GM18517 (cell line): ENCODE measurements around the gene PNPLA7.

Source experiments
- ATAC-seq: cut with Tn5 transposase; IDR thresholded peaks from one replicate; pipeline ENCODE4 v1.9.1; 2021; ENCODE audit warnings: mild to moderate bottlenecking, moderate library complexity; ENCODE audit not compliant: unreplicated experiment

PNPLA7 gene

DNA sequence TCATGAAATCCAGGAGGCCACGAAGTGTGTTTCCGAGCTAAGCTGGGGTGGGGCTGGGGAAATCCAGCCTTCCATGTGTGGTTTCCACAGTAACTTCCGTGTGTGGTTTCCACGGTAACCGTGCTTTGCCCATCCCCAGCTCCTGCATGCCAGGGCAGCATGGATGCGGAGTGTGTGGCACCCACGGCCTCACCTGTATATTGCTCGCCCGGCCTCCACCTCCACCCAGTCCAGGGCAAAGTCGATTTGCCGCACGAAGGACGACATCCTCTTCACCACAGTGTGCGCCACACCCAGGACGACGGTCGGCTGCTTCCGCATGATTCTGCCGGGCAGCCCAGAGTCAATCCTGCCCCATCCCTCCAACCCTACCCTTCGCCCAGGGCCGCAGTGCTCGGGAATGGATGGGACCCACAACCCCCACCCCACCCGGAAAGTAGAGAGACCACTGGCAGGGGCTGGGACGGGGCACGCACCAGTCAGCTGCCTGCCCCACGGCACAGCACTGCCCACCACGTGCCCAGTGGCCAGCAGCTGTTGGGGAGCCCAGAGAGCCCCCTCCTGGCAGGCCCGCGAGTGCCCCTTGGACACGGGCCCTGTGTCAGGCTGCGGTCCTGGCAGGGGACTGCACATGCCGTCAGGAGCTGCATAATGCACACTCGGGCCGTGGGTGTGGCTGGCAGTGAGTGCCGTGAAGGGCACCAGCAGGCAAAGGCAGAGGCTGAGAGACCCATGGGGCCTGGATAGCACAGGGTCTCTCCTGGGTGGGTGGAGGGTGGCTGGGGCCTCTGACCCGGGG lies 52.1 kb downstream of the PNPLA7 start:
- ATAC-seq = no peak

GRCh38 chr9:137496601-137497375 lies 53.4 kb downstream of the PNPLA7 start:
- no peak for ATAC-seq

DNA sequence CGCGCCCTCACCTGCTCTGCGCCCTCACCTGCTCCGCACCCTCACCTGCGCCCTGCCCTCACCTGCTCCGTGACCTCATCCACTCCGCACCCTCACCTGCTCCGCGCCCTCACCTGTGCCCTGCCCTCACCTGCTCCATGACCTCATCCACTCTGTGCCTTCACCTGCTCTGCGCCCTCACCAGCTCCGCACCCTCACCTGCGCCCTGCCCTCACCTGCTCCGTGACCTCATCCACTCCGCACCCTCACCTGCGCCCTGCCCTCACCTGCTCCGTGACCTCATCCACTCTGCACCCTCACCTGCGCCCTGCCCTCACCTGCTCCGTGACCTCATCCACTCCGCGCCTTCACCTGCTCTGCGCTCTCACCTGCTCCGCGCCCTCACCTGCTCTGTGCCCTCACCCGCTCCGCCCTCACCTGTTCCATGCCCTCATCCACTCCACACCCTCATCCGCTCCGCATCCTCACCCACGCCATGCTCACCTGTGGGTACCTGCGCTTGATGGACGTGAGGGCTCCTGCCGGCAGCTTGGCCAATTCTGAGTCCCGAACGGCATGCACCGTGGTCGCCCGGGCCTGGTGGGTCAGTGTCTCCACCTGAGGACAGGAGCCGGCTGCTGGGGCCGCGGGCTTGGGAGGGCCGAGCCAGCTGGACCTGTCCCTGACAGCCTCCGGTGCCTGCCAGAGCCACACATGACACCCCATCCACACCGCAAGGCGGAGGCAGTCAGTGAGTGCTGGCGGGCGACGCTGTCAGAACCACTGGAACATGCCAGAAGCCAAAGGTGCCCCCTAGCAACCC lies 55.5 kb downstream of the PNPLA7 start:
- no peak for ATAC-seq

- no peak for ATAC-seq
These were observed 56.1 kb downstream of the PNPLA7 start for GRCh38 chr9:137494104-137494544.

- ATAC-seq = no peak
These were observed 56.7 kb downstream of the PNPLA7 start for GRCh38 chr9:137493364-137494103.

- ATAC-seq = no peak
These were observed 57.5 kb downstream of the PNPLA7 start for GRCh38 chr9:137492464-137493363.

DNA sequence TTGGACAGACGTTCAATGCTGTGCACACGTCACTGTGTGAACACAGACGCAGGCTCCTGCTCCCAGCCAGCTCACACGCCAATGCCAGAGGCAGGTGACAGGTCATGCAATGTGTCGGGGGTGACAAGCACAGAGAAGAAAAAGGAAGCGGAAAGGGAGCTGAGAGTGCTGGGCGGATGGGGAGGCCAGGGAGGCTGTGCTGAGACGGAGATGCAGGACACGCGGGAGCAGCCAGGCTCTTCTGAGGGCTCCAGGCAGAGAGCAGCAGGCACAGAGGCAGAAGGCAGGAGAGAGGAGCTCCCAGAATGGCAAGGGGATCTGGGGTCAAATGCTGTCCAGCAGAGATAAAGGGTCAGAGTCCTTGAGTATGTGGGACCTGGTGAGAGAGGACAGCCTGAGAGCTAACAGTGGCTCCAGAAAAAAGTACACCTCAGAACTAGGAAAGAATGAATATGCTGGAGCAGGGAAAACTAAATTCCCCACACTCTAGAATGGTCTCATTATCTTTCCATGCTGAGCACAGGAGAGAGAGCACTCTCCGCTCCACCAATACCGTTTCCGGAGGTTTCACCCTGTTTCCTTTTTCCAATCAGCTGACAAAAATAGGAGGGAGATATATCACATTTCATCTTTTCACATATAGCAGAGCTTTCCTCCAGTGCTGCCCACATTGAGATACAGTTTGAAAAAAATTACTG lies 58.3 kb downstream of the PNPLA7 start:
- ATAC-seq = no peak

GRCh38 chr9:137490532-137491186 lies 59.5 kb downstream of the PNPLA7 start:
- no peak for ATAC-seq

GRCh38 chr9:137488906-137489305 lies 61.3 kb downstream of the PNPLA7 start:
- ATAC-seq = no peak

DNA sequence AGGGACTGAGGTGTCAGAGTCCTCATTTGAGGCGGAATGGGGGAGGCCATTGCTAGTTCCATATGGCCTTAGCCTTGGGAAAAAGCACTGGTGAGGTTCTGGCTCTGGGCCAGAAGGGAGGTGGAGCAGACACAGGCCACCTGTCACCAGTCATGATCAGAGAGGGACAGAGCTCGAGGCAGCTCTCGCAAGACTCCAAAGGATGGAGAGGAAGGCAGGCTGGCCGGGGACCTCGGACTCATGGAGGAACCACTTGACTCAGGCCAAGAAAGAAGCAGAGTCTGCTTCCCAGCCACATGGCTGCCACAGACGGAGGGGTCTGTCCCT lies 61.9 kb downstream of the PNPLA7 start:
- ATAC-seq = no peak

DNA sequence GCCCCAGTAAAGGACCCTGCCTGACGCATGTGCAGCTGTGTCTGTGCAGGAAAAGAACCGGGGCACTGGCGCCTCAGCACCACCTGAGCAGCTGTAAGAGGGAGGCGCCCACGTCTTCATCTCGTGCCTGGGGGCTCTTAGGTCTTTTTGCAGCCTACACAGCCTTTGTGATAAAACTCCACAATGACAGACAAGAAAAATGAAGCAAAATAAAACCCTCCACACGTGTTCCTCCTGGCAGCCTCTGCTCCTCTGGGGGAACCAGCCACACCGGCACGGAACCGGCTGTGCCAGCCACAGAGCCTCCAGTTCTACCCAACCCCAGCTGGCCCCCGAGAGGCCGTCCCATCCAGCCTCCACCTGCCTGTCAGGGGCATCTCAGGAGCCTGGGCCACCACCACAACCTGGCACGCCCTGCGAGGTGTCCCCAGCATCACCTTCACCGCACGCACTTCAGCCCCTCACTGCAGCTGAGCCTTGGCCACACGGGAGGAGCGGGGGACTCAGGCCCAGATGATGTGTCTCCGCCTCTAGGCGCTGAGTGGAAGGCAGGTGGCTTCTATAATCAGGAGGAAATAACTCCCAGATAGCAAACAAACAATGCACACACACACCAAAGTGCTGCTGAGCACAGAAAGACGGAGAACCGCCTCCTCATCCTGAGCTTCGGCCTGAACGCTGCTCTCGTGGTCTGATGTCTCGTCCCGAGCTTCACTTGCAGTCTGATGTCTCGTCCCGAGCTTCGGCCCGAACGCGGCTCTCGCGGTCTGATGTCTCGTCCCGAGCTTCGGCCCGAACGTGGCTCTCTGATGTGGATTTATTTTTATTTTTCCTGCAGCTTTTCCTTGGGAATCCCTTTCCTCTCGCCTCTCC lies 62.5 kb downstream of the PNPLA7 start:
- no peak for ATAC-seq

- ATAC-seq = no peak
These were observed 63.4 kb downstream of the PNPLA7 start for GRCh38 chr9:137486545-137487453.

DNA sequence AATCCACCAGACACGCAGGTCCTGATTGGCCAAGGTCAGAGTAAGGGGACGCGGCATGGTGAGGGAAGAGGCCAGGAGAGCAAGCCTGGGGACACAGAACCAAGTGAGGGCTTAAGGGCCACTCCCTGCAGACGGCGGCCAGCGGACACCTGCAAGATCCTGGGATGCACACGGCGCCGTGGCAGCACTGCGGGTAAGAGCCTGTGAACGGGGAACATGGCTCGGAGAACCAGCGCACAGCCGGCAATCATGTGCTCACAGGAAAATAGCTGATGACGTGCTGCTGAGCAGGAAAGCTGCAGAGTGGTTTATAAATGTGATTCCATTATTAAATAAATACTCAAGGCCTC lies 64.1 kb downstream of the PNPLA7 start:
- no peak for ATAC-seq

DNA sequence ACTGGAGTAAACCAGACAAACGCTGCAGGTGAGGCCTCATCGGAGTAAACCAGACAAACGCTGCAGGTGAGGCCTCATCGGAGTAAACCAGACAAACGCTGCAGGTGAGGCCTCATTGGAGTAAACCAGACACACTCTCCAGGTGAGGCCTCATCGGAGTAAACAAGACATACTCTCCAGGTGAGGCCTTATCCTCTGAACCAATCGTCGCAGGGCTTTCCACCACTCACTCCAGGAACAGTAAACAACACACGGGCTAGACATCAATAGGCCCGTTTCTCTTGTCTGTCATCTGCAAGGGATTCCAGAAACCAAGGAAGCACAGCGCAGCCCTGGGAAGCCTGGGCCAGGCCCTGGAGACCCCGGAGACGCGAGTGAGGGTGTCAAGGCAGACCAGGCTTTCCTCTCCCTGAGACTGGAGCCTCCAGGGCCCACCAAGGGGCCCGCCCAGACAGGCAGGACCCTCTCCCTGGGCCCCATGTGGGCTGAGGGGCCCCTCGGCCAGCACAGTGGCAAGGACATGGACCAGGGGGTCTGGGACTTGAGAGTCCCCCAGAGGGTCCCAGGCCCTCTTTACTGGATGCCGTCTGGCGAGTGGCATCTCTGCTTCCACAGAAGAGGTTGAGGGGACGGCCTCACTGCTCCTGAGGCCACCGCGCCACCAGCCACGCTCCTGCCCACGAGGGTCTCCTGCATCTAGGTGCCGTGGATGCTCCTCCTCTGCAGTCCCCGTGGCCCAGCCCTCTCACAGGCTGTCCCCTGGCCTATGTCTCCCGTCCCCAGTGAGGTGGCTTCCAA lies 64.7 kb downstream of the PNPLA7 start:
- ATAC-seq = no peak

DNA sequence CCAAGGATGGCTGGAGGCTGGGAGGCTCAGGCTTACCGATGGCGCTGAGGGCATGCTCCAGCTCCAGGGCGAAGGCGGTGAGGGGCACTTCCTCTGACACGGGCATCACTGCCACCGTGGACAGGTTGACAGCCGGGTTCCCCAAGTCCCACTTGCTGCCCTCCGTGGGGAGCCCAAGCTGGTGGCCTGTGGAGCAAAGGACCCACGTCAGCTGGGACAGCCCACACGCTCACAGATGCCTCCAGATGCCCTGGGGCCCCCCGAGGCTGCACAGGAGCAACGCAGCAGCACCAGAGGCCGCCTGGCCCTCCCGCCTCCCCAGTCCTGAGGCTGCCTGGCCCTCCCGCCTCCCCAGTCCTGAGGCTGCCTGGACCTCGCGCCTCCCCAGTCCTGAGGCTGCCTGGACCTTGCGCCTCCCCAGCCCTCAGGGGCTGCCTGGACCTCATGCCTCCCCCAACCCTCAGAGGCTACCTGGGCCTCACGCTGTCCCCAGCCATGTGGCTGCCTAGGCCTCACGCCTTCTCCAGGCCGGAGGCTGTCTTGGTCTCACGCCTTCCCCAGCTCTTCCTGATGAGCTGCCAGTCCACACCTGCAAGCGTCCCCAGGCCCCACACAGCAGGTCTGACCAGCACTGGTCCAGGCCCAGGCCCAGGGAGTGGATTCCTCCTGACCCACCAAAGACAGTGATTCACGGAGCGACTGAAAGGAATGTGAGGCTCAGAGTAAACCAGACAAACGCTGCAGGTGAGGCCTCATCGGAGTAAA lies 65.5 kb downstream of the PNPLA7 start:
- ATAC-seq = no peak
